K562 (cell line): ENCODE measurements around the gene ELF2. TPM values are rescaled to one million over a fixed set of nuclear protein-coding genes. Genes with fewer than 3 reads are reported as not detected.

Experiments
- ATAC-seq: fragments of 200-7000 bp; cut with Tn5 transposase; 3 replicates; pipeline ENCODE4 v1.9.1; 2020; ENCODE audit warnings: moderate library complexity
- BruUV-seq: library from RNA; stranded (reverse); fragments of 400-500 nt; replicated peaks from 2 replicates; lab custom pipeline; 2021; lab: Mats Ljungman, UMichigan
- CTCF ChIA-PET: fragments of 300-600 bp; formaldehyde crosslinking; extraction: SDS; loops from one replicate; lab custom pipeline; 2021; ENCODE audit warnings: low intra/inter-chr PET ratio; lab: Yijun Ruan, JAX
- POLR2A ChIA-PET: fragments of 300-600, 350-650 bp; sonication (Branson Sonifier 250); formaldehyde crosslinking; extraction: SDS; loops from one replicate; lab custom pipeline; 2021; ENCODE audit warnings: antibody characterized with exemption, inconsistent platforms; lab: Yijun Ruan, JAX
- DNase-seq, 4 experiments: peaks; one replicate each; pipeline versions ENCODE4 v3.0.0 to v3.0.0-alpha.2; 2011 to 2018; ENCODE audit warnings: low spot score in 3 of 4, mixed read lengths in 3 of 4; ENCODE audit errors: extremely low read depth in 1 of 4
- FAIRE-seq: peaks from 2 replicates; lab custom pipeline; 2011; peaks lifted over from hg19 to GRCh38; lab: Jason Lieb, UNC
- H2AFZ ChIP-seq: 2 replicates; pipeline ENCODE4 v1.6.0; 2011; ENCODE audit warnings: low read depth, low read length, control low read depth, inconsistent platforms
- H3K27ac ChIP-seq: fragments of 200-600 bp; 3 replicates; pipeline ENCODE4 v1.8.0; 2011; ENCODE audit warnings: low read depth, mild to moderate bottlenecking, control low read depth, inconsistent platforms, low read length, moderate library complexity, mixed read lengths; ENCODE audit errors: extremely low read depth
- H3K27me3 ChIP-seq, 2 experiments: fragments of 300-600 bp in 1 of 2; 2 replicates in 1 of 2; 3 replicates in 1 of 2; pipeline versions ENCODE4 v1.6.0 to v1.8.0; 2011; ENCODE audit warnings: inconsistent platforms in 2 of 2, low read length in 2 of 2, mild to moderate bottlenecking in 1 of 2, mixed read lengths in 1 of 2, moderate library complexity in 1 of 2; ENCODE audit not compliant: control insufficient read depth in 2 of 2, insufficient read depth in 2 of 2
- H3K36me3 ChIP-seq: fragments of 300-600 bp; 3 replicates; pipeline ENCODE4 v1.8.0; 2011; ENCODE audit warnings: mild to moderate bottlenecking, low read length, inconsistent platforms; ENCODE audit not compliant: control insufficient read depth, insufficient read depth
- H3K4me1 ChIP-seq, 2 experiments: fragments of 200-600 bp in 1 of 2; replicated peaks in 1 of 2; 2 replicates in 1 of 2; 3 replicates in 1 of 2; pipeline versions ENCODE4 v1.5.1 to v1.8.0; 2011; ENCODE audit warnings: inconsistent platforms in 2 of 2, low read length in 2 of 2, mild to moderate bottlenecking in 1 of 2, mixed read lengths in 1 of 2, moderate library complexity in 1 of 2; ENCODE audit not compliant: control insufficient read depth in 2 of 2, insufficient read depth in 2 of 2
- H3K4me2 ChIP-seq: 2 replicates; pipeline ENCODE4 v1.6.1; 2011; ENCODE audit warnings: low read length, control low read depth, inconsistent platforms, mixed read lengths; ENCODE audit not compliant: insufficient read depth
- H3K4me3 ChIP-seq: fragments of 200-600 bp; sonication (generic), shearing (Covaris generic); 2 replicates; pipeline ENCODE4 v1.5.1; 2016; ENCODE audit warnings: control low read depth, inconsistent platforms
- H3K79me2 ChIP-seq: fragments of 200-600 bp; 3 replicates; pipeline ENCODE4 v1.8.0; 2011; ENCODE audit warnings: low read length, inconsistent platforms; ENCODE audit not compliant: control insufficient read depth, insufficient read depth
- H3K9ac ChIP-seq, 2 experiments: 2 replicates each; pipeline versions ENCODE4 v1.6.0 to v1.6.1; 2011; ENCODE audit warnings: low read depth in 2 of 2, low read length in 2 of 2, control low read depth in 1 of 2, inconsistent platforms in 1 of 2, mild to moderate bottlenecking in 1 of 2, mixed read lengths in 1 of 2; ENCODE audit not compliant: insufficient read depth in 1 of 2
- H3K9me1 ChIP-seq: one replicate; pipeline ENCODE4 v1.6.0; 2011; ENCODE audit warnings: inconsistent platforms, mild to moderate bottlenecking, low read length, moderate library complexity; ENCODE audit not compliant: control insufficient read depth, insufficient read depth
- H3K9me3 ChIP-seq: replicated peaks from 2 replicates; pipeline ENCODE4 v1.5.1; 2011; ENCODE audit warnings: low read depth, low read length, inconsistent platforms; ENCODE audit not compliant: control insufficient read depth, insufficient read depth
- H4K20me1 ChIP-seq: replicated peaks from 2 replicates; pipeline ENCODE4 v1.6.1; 2011; ENCODE audit warnings: low read length, inconsistent platforms, mixed read lengths; ENCODE audit not compliant: control insufficient read depth, insufficient read depth
- ADNP ChIP-seq: fragments of 200-800 bp; sonication (Bioruptor generic); IDR thresholded peaks from 2 replicates; pipeline ENCODE4 v1.6.1; 2016; ENCODE audit warnings: missing genetic modification characterization, missing compliant biosample characterization
- AFF4 ChIP-seq: sonication (generic); formaldehyde crosslinking; IDR thresholded peaks from 2 replicates; pipeline ENCODE4 v1.8.0; 2023; ENCODE audit warnings: mild to moderate bottlenecking, missing genetic modification reagents
- CTBP1 ChIP-seq: fragments of 450-650 bp; IDR thresholded peaks from 2 replicates; pipeline ENCODE4 v1.6.1; 2016; ENCODE audit warnings: borderline replicate concordance
- HMBOX1 ChIP-seq: sonication (generic); IDR thresholded peaks from 2 replicates; pipeline ENCODE4 v1.6.1; 2016
- LCOR ChIP-seq: sonication (generic); formaldehyde crosslinking; IDR thresholded peaks from 2 replicates; pipeline ENCODE4 v1.8.0; 2022; ENCODE audit warnings: mild to moderate bottlenecking, missing genetic modification reagents
- MEIS2 ChIP-seq: fragments of 450-650 bp; IDR thresholded peaks from 2 replicates; pipeline ENCODE4 v1.6.1; 2014; ENCODE audit warnings: mild to moderate bottlenecking; ENCODE audit not compliant: partially characterized antibody
- SMARCA4 ChIP-seq: fragments of 450-650 bp; IDR thresholded peaks from 2 replicates; pipeline ENCODE4 v1.6.1; 2016
- WGBS: fragments of 100-300 bp; shearing (Covaris generic); methylation state at CpG from one replicate; pipeline ENCODE4 v1.1.6; 2016; ENCODE audit warnings: low coverage, mixed read lengths; ENCODE audit not compliant: insufficient coverage; ENCODE audit errors: missing lambda C conversion rate; 5-methylcytosine and 5-hydroxymethylcytosine counted together
- in situ Hi-C: fragments of 300-500 bp; cut with MboI; formaldehyde crosslinking; loops from 4 replicates; pipeline ENCODE4 v1.15.0; 2018; ENCODE audit warnings: inconsistent platforms, mixed read lengths
- intact Hi-C: fragments of 100-400 bp; cut with micrococcal nuclease; formaldehyde crosslinking; loops from 2 replicates; pipeline ENCODE4 v1.14.2; 2022
- polyA plus RNA-seq, 8 experiments: library from polyadenylated mRNA; depleted of rRNA in 4 of 8; stranded (reverse) in 5 of 8; unstranded in 3 of 8; fragments of >200 nt; fragmentation: Nextera tagmentation in 2 of 8; fragmentation: Illumina TruSeq in 1 of 8; extraction: Ambion mirVana in 2 of 8; extraction: Trizol in 1 of 8; gene quantifications; 2 replicates each; pipeline versions ENCODE4 v1.2.1 to v1.2.3, GENCODE V29; 2011 to 2014; ENCODE audit warnings: inconsistent platforms in 1 of 8, missing spikeins in 1 of 8
- total RNA-seq, 7 experiments: library from RNA; depleted of rRNA in 6 of 7; stranded (reverse); fragments of >200 nt in 6 of 7; fragmentation: Illumina TruSeq in 2 of 7; extraction: Trizol in 2 of 7; gene quantifications; 2 replicates each; pipeline versions ENCODE4 v1.2.1 to v1.2.3, GENCODE V29; 2011 to 2021; ENCODE audit warnings: low replicate concordance in 1 of 7
- TF ChIP-seq, protein P1 (sequence below), 2 experiments: fragments of 150-350 bp in 1 of 2; IDR thresholded peaks; 2 replicates each; pipeline ENCODE4 v1.6.1; 2012 to 2016; ENCODE audit warnings: low read depth in 2 of 2, low read length in 2 of 2, mild to moderate bottlenecking in 1 of 2, moderate library complexity in 1 of 2
- TF ChIP-seq, protein P2 (sequence below): sonication (generic); formaldehyde crosslinking; IDR thresholded peaks from 2 replicates; pipeline ENCODE4 v1.9.0; 2022; ENCODE audit warnings: mild to moderate bottlenecking, missing genetic modification reagents
- TF ChIP-seq, protein P3 (sequence below): fragments of 450-650 bp; IDR thresholded peaks from 2 replicates; pipeline ENCODE4 v1.6.1; 2016

ELF2 gene
- total and polyA plus RNA-seq, 9 of the 15 experiments (the other 6 are each of a cell fraction or from before 2014, with no cell fraction given), result 9.4 to 58.7 (median 41.6) TPM

DNA sequence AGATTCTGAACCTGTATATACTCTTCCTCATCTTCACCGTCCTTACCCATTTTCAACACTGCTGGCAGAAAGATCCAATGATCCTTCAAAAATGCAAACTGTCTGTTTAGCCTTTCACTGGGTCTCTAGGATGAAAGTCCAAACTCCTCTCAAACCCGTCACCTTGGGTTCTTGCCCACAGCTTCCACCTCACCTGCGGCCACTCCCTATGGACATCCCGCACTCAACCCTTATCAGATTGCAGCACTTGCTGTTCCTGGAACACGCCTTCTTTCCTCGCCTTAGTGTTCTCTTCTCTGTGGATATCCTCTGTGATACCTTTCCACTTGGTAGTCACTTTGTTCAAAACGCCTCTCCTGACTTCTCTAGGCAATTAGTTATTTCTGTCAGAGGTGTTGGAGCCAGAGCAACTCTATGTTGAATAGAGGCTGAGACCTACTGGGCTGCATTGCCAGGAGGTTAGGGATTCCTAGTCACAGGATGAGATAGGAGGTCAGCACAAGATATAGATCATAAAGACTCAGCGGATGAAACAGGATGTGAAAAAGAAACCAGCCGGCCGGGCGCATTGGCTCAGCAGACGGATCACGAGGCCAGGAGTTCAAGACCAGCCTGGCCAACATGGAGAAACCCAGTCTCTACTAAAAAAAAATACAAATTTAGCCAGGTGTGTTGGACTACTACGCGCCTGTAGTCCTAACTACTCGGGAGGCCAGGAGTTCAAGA lies 165.6 kb downstream of the ELF2 start:
- ATAC-seq (no peak), FAIRE-seq (peak; percentile 6), DNase-seq (peak in 3 of 4 experiments; percentile 20 to 47 (median 31))
- Histone ChIP-seq H2AFZ (peak overlapping the region; percentile 16; the same call in 1 of the 2 replicates), H3K4me1 (peaks cover 19 to 21% of the 10 kb centered on the region in 2 experiments; a peak in 4 of 5 replicates), H3K27ac (no peak overlapping the region), H3K36me3 (no peaks in the 10 kb centered on the region), H3K79me2 (peaks cover 8% of the 10 kb centered on the region), H3K9ac (no peak overlapping the region), H3K4me2 (peak overlapping the region; percentile 4; the same call in 1 of the 2 replicates), H3K9me3 (no peaks in the 10 kb centered on the region), H3K4me3 (no peak overlapping the region), H3K9me1 (no peaks in the 10 kb centered on the region), H3K27me3 (no peaks in the 10 kb centered on the region), H4K20me1 (peaks cover 3% of the 10 kb centered on the region; the same call in 1 of the 2 replicates)
- POLR2A ChIA-PET, result no interaction called here
- BruUV-seq, result no TSS peak
- intact Hi-C loops (loop anchor here (10.0 kb wide), 1 partner anchor 767 kb away; the partner anchor contains the start of gene SLC7A11), in situ Hi-C loops (no loop called here)
- CTCF ChIA-PET, result no interaction called here
- WGBS, result 18% methylated on average over 16 of the region's 16 CpGs
- peak; percentile 22; the same call in 1 of the 2 replicates for TF ChIP-seq SMARCA4
- TF ChIP-seq CTBP1, result peak; percentile 60; the same call in 1 of the 2 replicates
- no peak; the same call in 1 of the 2 replicates for TF ChIP-seq HMBOX1
- TF ChIP-seq LCOR (CRISPR knock-in tag), result 0 out of 2 replicates have a peak, but pooled peaks have one; percentile 28
- TF ChIP-seq AFF4 (CRISPR knock-in tag), result no peak
- peak; percentile 92 for TF ChIP-seq ADNP (tag)
- TF ChIP-seq, protein P1, sequence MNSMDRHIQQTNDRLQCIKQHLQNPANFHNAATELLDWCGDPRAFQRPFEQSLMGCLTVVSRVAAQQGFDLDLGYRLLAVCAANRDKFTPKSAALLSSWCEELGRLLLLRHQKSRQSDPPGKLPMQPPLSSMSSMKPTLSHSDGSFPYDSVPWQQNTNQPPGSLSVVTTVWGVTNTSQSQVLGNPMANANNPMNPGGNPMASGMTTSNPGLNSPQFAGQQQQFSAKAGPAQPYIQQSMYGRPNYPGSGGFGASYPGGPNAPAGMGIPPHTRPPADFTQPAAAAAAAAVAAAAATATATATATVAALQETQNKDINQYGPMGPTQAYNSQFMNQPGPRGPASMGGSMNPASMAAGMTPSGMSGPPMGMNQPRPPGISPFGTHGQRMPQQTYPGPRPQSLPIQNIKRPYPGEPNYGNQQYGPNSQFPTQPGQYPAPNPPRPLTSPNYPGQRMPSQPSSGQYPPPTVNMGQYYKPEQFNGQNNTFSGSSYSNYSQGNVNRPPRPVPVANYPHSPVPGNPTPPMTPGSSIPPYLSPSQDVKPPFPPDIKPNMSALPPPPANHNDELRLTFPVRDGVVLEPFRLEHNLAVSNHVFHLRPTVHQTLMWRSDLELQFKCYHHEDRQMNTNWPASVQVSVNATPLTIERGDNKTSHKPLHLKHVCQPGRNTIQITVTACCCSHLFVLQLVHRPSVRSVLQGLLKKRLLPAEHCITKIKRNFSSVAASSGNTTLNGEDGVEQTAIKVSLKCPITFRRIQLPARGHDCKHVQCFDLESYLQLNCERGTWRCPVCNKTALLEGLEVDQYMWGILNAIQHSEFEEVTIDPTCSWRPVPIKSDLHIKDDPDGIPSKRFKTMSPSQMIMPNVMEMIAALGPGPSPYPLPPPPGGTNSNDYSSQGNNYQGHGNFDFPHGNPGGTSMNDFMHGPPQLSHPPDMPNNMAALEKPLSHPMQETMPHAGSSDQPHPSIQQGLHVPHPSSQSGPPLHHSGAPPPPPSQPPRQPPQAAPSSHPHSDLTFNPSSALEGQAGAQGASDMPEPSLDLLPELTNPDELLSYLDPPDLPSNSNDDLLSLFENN (IDR thresholded peaks at IDR 0.05; ENCODE audit: low read depth in 2 of 2, low read length in 2 of 2), result no peak
- peak; percentile 39 for TF ChIP-seq MEIS2
- TF ChIP-seq, protein P2, sequence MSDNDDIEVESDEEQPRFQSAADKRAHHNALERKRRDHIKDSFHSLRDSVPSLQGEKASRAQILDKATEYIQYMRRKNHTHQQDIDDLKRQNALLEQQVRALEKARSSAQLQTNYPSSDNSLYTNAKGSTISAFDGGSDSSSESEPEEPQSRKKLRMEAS (CRISPR knock-in tag), result 0 out of 2 replicates have a peak, but pooled peaks have one; percentile 13
- TF ChIP-seq, protein P3, sequence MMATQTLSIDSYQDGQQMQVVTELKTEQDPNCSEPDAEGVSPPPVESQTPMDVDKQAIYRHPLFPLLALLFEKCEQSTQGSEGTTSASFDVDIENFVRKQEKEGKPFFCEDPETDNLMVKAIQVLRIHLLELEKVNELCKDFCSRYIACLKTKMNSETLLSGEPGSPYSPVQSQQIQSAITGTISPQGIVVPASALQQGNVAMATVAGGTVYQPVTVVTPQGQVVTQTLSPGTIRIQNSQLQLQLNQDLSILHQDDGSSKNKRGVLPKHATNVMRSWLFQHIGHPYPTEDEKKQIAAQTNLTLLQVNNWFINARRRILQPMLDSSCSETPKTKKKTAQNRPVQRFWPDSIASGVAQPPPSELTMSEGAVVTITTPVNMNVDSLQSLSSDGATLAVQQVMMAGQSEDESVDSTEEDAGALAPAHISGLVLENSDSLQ, result peak; percentile 47
